Lower leg skin (tissue), 4 donors: Measurements from ENCODE around the gene EME2. TPM values are rescaled to one million over a fixed set of nuclear protein-coding genes. Genes with fewer than 3 reads are reported as not detected.

ENCODE experiments used
- DNase-seq, 2 donors: peaks; one replicate each; pipeline ENCODE4 v3.0.0-alpha.2; 2019; ENCODE audit warnings: low spot score in 2 of 2
- H3K4me3 ChIP-seq: fragments of 200-600 bp; sonication (generic); 2 replicates; pipeline ENCODE4 v1.5.1; 2017; ENCODE audit warnings: mild to moderate bottlenecking, low read depth; ENCODE audit not compliant: poor library complexity, severe bottlenecking
- POLR2A ChIP-seq, 2 donors: fragments of 450-650 bp; IDR thresholded peaks; one replicate each; pipeline ENCODE4 v1.6.1; 2016 to 2017; ENCODE audit warnings: antibody characterized with exemption in 2 of 2, mild to moderate bottlenecking in 1 of 2, moderate library complexity in 1 of 2
- WGBS, 2 donors: methylation state at CpG; one replicate each; pipeline ENCODE4 v1.1.5; 2018; 5-methylcytosine and 5-hydroxymethylcytosine counted together
- intact Hi-C: fragments of 100-400 bp; cut with DNase I; formaldehyde crosslinking; loops from one replicate; pipeline ENCODE4 v1.15.0; 2023; ENCODE audit warnings: low total_unique reads
- total RNA-seq, 4 donors: library from RNA; depleted of rRNA; stranded (reverse); fragments of >200 nt; gene quantifications; one replicate each; pipeline ENCODE4 v1.1.0, GENCODE V29; 2016
- TF ChIP-seq, protein P1 (sequence below), 3 donors: fragments of 450-650 bp; IDR thresholded peaks; one replicate each; pipeline ENCODE4 v1.5.1; 2016; ENCODE audit warnings: antibody characterized with exemption in 3 of 3, mild to moderate bottlenecking in 3 of 3, moderate library complexity in 2 of 3

Gene EME2, protein sequence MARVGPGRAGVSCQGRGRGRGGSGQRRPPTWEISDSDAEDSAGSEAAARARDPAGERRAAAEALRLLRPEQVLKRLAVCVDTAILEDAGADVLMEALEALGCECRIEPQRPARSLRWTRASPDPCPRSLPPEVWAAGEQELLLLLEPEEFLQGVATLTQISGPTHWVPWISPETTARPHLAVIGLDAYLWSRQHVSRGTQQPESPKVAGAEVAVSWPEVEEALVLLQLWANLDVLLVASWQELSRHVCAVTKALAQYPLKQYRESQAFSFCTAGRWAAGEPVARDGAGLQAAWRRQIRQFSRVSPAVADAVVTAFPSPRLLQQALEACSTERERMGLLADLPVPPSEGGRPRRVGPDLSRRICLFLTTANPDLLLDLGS
- 10 to 100 TPM in 3 of 4 donors, 1 to 10 TPM in 1; 7.6 to 22.3 (median 13.0) TPM for total RNA-seq

DNA sequence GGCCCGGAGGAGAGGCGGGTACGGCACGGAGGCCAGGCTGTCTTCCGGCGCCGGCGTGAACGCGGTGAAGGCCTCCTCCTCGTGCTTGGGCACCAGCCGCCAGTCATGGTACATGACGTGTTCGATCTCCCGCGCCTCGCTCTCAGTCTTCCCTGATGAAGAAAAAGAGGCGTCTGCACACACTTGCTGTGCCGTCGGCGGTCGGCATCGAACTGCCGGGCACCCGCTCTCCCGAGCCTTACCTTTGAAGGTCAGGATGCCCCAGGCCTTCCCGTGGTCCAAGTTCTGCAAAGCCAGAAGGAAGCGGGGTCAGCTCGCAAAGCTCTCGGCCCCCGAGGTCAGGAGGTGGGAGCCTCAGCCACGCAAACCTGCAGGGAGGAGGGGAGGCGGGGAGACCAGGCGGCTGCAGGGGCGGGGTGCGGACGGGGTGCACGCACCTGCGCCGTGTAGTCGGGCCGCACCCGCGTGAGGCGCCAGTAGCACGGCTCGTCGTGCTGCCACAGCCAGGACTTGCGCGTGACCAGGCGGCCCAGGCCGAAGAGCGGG is at the start of gene EME2:
Gene EME2 (plus strand): TSS at position 449 of the 546 bp plus-strand sequence. CDS start 418 bp downstream, outside the sequence.
- WGBS, 2 donors: 1% methylated on average over 26 to 34 of the region's 53 CpGs
- H3K4me3 ChIP-seq: peak within 1 kb of the TSS; percentile 69
- intact Hi-C loops: no loop called here
- no peak for DNase-seq
- TF ChIP-seq, protein P1, sequence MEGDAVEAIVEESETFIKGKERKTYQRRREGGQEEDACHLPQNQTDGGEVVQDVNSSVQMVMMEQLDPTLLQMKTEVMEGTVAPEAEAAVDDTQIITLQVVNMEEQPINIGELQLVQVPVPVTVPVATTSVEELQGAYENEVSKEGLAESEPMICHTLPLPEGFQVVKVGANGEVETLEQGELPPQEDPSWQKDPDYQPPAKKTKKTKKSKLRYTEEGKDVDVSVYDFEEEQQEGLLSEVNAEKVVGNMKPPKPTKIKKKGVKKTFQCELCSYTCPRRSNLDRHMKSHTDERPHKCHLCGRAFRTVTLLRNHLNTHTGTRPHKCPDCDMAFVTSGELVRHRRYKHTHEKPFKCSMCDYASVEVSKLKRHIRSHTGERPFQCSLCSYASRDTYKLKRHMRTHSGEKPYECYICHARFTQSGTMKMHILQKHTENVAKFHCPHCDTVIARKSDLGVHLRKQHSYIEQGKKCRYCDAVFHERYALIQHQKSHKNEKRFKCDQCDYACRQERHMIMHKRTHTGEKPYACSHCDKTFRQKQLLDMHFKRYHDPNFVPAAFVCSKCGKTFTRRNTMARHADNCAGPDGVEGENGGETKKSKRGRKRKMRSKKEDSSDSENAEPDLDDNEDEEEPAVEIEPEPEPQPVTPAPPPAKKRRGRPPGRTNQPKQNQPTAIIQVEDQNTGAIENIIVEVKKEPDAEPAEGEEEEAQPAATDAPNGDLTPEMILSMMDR (IDR thresholded peaks at IDR 0.05): no peak
- no peak for TF ChIP-seq POLR2A (IDR thresholded peaks at IDR 0.05)

DNA sequence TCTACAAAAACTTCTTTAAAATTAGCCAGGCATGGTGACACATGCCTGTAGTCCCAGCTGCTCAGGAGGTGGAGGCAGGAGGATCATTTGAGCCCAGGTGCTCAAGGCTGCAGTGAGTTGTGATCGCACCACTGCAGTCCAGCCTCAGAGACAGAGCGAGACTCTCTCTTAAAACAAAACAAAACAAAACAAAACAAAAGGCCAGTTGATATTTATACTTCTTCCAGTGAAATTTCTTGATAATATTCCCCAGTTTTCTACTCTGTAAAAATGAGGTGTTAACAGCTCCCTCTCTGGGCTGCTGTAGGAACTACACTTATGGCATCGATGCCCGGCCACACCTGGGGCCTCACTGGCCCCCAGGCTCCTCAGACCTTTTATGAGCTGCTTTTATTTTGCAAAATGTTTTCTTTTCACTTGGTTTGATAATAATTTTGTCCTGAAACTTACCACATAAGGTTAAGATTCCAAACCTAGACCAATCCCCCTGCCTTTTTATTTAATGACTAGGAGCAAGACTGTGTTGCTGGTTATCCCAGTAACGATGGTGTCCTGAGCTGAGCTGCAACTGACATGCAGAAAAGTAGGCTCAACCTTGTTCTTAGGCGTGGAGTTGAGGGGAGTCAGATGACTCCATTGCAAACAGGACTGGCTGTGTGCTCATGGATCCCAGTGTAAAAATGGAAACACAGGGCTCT is 49.0 kb upstream of the EME2 start:
- no peak for DNase-seq
- 41 to 52% methylated on average over 6 of the region's 6 CpGs for WGBS, 2 donors
- H3K4me3 ChIP-seq: no peak overlapping the region
- intact Hi-C loops: no loop called here
- no peak for TF ChIP-seq POLR2A (IDR thresholded peaks at IDR 0.05)
- TF ChIP-seq, protein P1 (IDR thresholded peaks at IDR 0.05): no peak

DNA sequence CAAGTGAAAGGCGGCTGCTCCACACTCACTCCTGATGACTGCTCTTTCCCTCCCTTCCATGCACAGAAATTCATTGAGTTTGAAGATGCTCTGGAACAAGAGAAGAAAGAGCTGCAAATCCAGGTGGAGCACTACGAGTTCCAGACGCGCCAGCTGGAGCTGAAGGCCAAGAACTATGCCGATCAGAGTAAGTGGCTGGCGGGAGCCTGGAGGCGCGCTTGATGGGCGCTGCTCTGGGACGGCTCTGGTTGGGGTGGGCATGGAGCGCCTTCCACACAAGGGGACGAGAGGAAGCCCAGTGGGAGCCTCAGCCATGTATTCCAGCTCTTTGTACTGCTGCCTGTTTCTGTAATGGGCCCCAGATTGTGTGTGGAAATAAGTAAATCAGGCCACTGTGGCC is 48.1 kb upstream of the EME2 start:
- intact Hi-C loops: no loop called here
- no peak overlapping the region for H3K4me3 ChIP-seq
- TF ChIP-seq, protein P1 (IDR thresholded peaks at IDR 0.05): no peak
- WGBS, 2 donors: 82 to 83% methylated on average over 12 of the region's 12 CpGs
- DNase-seq: no peak

DNA sequence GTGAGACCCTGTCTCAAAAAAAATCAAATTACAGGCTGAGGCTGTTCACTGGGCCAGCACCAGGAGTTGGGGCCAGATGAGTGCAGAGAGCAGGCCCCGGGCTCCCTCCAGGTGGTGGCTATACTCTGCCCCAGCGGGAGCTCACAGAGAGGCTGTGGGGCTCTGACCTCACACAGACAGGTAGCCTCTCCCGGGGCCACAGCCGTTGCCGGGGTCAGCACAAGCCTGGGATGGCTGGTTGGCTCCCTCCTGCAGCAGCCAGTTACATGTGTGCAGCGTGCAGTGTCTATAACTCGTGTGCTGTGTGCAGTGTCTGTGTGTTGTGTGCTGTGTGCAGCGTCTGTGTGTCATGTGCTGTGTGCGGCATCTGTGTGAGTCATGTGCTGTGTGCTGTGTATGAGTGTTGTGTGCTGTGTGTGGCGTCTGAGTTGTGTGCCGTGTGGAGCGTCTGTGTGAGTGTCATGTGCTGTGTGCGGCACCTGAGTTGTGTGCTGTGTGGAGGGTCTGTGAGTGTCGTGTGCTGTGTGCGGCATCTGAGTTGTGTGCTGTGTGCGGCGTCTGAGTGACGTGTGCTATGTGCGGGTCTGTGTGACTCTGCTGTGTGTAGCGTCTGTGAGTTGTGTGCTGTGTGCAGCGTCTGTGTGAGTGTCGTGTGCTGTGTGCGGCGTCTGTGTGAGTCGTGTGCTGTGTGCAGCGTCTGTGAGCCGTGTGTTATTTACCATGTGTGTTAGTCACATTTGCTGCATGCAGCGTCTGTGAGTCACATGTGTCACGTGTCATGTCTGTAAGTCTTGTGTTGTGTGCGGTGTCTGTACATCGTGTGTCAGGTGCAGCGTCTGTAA is 45.7 kb upstream of the EME2 start:
- DNase-seq: no peak
- no peak overlapping the region for H3K4me3 ChIP-seq
- TF ChIP-seq, protein P1 (IDR thresholded peaks at IDR 0.05): no peak
- no peak for TF ChIP-seq POLR2A (IDR thresholded peaks at IDR 0.05)
- intact Hi-C loops: no loop called here
- WGBS, 2 donors: 91 to 93% methylated on average over 28 to 30 of the region's 32 CpGs
